ENCODE measurements around the gene CTU2. TPM values are rescaled to one million over a fixed set of nuclear protein-coding genes. Genes with fewer than 3 reads are reported as not detected.

Gene CTU2
- total and polyA plus RNA-seq, 2 of the 4 experiments (the other 2 are of a cell fraction), result 12.9 to 18.4 TPM

DNA sequence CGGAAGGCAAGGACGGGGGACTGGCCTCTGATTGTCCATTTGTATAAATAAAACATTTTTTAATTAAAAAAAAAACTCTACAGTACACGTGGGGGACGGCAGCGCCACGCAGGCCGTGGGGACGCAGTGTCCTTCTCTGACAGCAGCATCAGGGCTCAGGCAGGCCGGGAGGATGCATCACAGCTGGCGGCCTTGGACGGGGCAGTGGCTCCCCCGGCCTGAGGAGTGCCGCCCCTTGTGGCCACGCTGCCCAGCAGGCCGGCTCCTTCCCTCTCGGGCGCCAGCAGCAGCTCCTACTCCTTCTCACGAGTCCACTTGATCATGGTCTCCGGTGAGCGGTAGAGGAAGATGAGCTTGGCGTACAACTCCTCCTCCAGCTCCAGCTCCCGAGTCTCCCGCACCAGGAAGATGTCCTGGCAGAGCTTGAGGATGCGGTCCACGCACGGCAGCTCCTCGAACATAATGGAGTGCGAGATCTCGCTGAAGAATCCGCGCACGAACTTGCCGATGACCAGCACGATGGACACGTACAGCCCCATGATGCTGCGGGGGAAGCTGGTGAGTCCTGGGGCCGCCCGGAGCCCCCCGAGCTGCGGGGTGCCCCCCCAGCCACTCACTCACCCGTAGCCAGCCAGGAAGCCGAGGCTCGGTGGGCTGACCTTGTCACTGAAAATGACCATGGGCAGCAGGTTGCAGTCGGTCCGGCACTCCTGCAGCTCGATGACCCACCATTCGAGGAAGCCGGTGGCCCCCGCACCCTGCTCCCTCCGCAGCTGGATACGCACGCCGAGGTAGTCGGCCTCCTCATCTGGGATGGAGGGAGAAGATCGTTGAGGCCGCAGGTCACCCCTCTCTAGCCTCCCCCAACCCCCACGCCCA is 9.2 kb downstream of the CTU2 start:
- H4K8ac ChIP-seq (ENCODE audit: low read depth in 2 of 2, low read length in 2 of 2), result no peak overlapping the region
- H3K79me1 ChIP-seq (ENCODE audit: low read depth in 1 of 2, low read length in 2 of 2), result peaks cover 5 to 35% of the 10 kb centered on the region in 2 experiments; a peak in 2 of 4 replicates
- H3K4me3 ChIP-seq (ENCODE audit: insufficient read depth, low read depth, low read length), result no peak overlapping the region
- H2AK9ac ChIP-seq (replicated peaks; ENCODE audit: low read depth, low read length, poor library complexity), result no peak overlapping the region
- H3K14ac ChIP-seq (replicated peaks; ENCODE audit: low read depth, low read length), result no peak overlapping the region
- no peak overlapping the region for H2BK5ac ChIP-seq (ENCODE audit: low read depth, low read length, poor library complexity, severe bottlenecking)
- no peak overlapping the region for H2BK20ac ChIP-seq (ENCODE audit: low read depth, low read length)
- peaks cover 69% of the 10 kb centered on the region for H3K36me3 ChIP-seq (ENCODE audit: control insufficient read depth, insufficient read depth, low read length)
- no peak overlapping the region for H3K23ac ChIP-seq (ENCODE audit: low read depth, low read length)
- DNase-seq (no peak), ATAC-seq (ENCODE audit: low read depth) (no peak)
- dilution Hi-C loops (cut with HindIII; ENCODE audit: low sequenced_read_pairs, unreplicated experiment), result no loop called here
- H3K9ac ChIP-seq (ENCODE audit: low read depth, low read length), result no peak overlapping the region
- no peak overlapping the region for H2BK15ac ChIP-seq (ENCODE audit: low read depth, low read length)
- CTCF ChIA-PET, result interaction anchor here (0.6 kb wide), 1 partner anchor 877 kb away, joined by 5 read pairs; no protein-coding TSS in a partner anchor
- TF ChIP-seq NFE2L2 (IDR thresholded peaks at IDR 0.05; ENCODE audit: low read depth, low read length) (no peak), MAZ (IDR thresholded peaks at IDR 0.05; ENCODE audit: borderline replicate concordance, low read depth, low read length) (no peak)
- TF ChIP-seq, protein P1, sequence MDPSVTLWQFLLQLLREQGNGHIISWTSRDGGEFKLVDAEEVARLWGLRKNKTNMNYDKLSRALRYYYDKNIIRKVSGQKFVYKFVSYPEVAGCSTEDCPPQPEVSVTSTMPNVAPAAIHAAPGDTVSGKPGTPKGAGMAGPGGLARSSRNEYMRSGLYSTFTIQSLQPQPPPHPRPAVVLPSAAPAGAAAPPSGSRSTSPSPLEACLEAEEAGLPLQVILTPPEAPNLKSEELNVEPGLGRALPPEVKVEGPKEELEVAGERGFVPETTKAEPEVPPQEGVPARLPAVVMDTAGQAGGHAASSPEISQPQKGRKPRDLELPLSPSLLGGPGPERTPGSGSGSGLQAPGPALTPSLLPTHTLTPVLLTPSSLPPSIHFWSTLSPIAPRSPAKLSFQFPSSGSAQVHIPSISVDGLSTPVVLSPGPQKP (IDR thresholded peaks at IDR 0.05; ENCODE audit: borderline replicate concordance, low read depth, low read length), result no peak
- TF ChIP-seq, protein P2, sequence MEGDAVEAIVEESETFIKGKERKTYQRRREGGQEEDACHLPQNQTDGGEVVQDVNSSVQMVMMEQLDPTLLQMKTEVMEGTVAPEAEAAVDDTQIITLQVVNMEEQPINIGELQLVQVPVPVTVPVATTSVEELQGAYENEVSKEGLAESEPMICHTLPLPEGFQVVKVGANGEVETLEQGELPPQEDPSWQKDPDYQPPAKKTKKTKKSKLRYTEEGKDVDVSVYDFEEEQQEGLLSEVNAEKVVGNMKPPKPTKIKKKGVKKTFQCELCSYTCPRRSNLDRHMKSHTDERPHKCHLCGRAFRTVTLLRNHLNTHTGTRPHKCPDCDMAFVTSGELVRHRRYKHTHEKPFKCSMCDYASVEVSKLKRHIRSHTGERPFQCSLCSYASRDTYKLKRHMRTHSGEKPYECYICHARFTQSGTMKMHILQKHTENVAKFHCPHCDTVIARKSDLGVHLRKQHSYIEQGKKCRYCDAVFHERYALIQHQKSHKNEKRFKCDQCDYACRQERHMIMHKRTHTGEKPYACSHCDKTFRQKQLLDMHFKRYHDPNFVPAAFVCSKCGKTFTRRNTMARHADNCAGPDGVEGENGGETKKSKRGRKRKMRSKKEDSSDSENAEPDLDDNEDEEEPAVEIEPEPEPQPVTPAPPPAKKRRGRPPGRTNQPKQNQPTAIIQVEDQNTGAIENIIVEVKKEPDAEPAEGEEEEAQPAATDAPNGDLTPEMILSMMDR (conservative IDR thresholded peaks at IDR 0.05; ENCODE audit: low read depth, low read length), result no peak
- no TSS peak for BruUV-seq (replicated peaks)
- no peak overlapping the region for H3K56ac ChIP-seq (ENCODE audit: extremely low read depth, insufficient read depth, low read length)
- POLR2A ChIA-PET (ENCODE audit: unreplicated experiment), result no interaction called here
- no peaks in the 10 kb centered on the region for H3K9me3 ChIP-seq (ENCODE audit: control insufficient read depth, insufficient read depth, low read length)
- no peak overlapping the region for H2BK120ac ChIP-seq (ENCODE audit: low read depth, low read length)
- no peak overlapping the region for H3K4me2 ChIP-seq (ENCODE audit: low read depth, low read length)
- intact Hi-C loops (cut with micrococcal nuclease), result no loop called here
- no peak overlapping the region for H4K5ac ChIP-seq (ENCODE audit: low read depth, low read length)
- H3K4ac ChIP-seq (ENCODE audit: low read depth, low read length), result no peak overlapping the region
- 91% methylated on average over 20 of the region's 57 CpGs; no CpG with 5 or more reads in 1 of the 2 experiments for WGBS, 2 experiments (ENCODE audit: extremely low coverage in 2 of 2, insufficient read length in 1 of 2)
- H3K27ac ChIP-seq (ENCODE audit: insufficient read depth, low read length), result no peak overlapping the region
- no peaks in the 10 kb centered on the region for H3K9me1 ChIP-seq (ENCODE audit: insufficient read depth, low read length)
- H2AK5ac ChIP-seq (ENCODE audit: low read depth, low read length), result no peak overlapping the region
- no peak overlapping the region for H3K18ac ChIP-seq (ENCODE audit: low read depth, low read length)
- no peaks in the 10 kb centered on the region for H3K27me3 ChIP-seq (ENCODE audit: control insufficient read depth, insufficient read depth, low read length)
- H4K91ac ChIP-seq (ENCODE audit: insufficient read depth, low read depth, low read length), result no peak overlapping the region
- in situ Hi-C loops (cut with MboI; ENCODE audit: low sequenced_read_pairs), result no loop called here
- H4K20me1 ChIP-seq (ENCODE audit: insufficient read depth, low read length), result peaks cover 37% of the 10 kb centered on the region
- no peaks in the 10 kb centered on the region for H3K4me1 ChIP-seq (ENCODE audit: control insufficient read depth, insufficient read depth, low read length)
- H2AFZ ChIP-seq (replicated peaks; ENCODE audit: low read length, poor library complexity), result no peak overlapping the region

All from IMR-90 (cell line).